ENCODE results near the gene CLTC.
A peak's percentile ranks its signal among the peaks of the same experiment; 100 is the strongest.
"Not testable (repeated sequence)": the region's sequence is repeated elsewhere in the genome, so short reads cannot be mapped to it uniquely, and the experiment has no call there.

The CLTC gene

GRCh38 chr17:59619298-59620063 lies at the start of gene CLTC:
CLTC (plus strand) TSS chr17:59619895; CDS start chr17:59620132, 237 bp downstream.
- DNase-seq: peak; percentile 99

GRCh38 chr17:59572301-59572924 lies 47.3 kb upstream of the CLTC start:
- DNase-seq: peak; percentile 34

GRCh38 chr17:59584168-59584567 lies 35.5 kb upstream of the CLTC start:
- not testable (repeated sequence) for DNase-seq

- DNase-seq: no peak
These were observed 19.5 kb upstream of the CLTC start for GRCh38 chr17:59600169-59600568.

GRCh38 chr17:59601130-59601529 lies 18.6 kb upstream of the CLTC start:
- no peak for DNase-seq

- no peak for DNase-seq
These were observed 12.6 kb upstream of the CLTC start for GRCh38 chr17:59607061-59607460.

- peak; percentile 48 for DNase-seq
These were observed 11.8 kb upstream of the CLTC start for GRCh38 chr17:59607817-59608403.

- DNase-seq: no peak
These were observed 8.2 kb upstream of the CLTC start for GRCh38 chr17:59611503-59611902.

- peak; percentile 42 for DNase-seq
These were observed 3.3 kb upstream of the CLTC start for GRCh38 chr17:59616253-59616920.

- no peak for DNase-seq
These were observed 2.5 kb upstream of the CLTC start for GRCh38 chr17:59617156-59617732.

- no peak for DNase-seq
These were observed 729 bp upstream of the CLTC start for GRCh38 chr17:59619035-59619297.

- no peak for DNase-seq
These were observed 317 bp downstream of the CLTC start for GRCh38 chr17:59620064-59620359.

- peak; percentile 82 for DNase-seq
These were observed 994 bp downstream of the CLTC start for GRCh38 chr17:59620518-59621259.

GRCh38 chr17:59621771-59622170 lies 2.1 kb downstream of the CLTC start:
- DNase-seq: no peak

- no peak for DNase-seq
These were observed 3.5 kb downstream of the CLTC start for GRCh38 chr17:59623151-59623550.

GRCh38 chr17:59626756-59627155 lies 7.1 kb downstream of the CLTC start:
- DNase-seq: no peak

GRCh38 chr17:59627274-59627673 lies 7.6 kb downstream of the CLTC start:
- no peak for DNase-seq

- DNase-seq: peak; percentile 53
These were observed 8.1 kb downstream of the CLTC start for GRCh38 chr17:59627770-59628171.

GRCh38 chr17:59629174-59629573 lies 9.5 kb downstream of the CLTC start:
- DNase-seq: no peak

GRCh38 chr17:59631276-59631675 lies 11.6 kb downstream of the CLTC start:
- no peak for DNase-seq

GRCh38 chr17:59632398-59632797 lies 12.7 kb downstream of the CLTC start:
- DNase-seq: no peak

- DNase-seq: no peak
These were observed 14.1 kb downstream of the CLTC start for GRCh38 chr17:59633658-59634359.
